GM19468 (cell line): ENCODE measurements around the gene TRIO.
"Not testable (repeated sequence)": the region's sequence is repeated elsewhere in the genome, so short reads cannot be mapped to it uniquely, and the experiment has no call there.

Experiments used
- ATAC-seq: cut with Tn5 transposase; IDR thresholded peaks from one replicate; pipeline ENCODE4 v1.9.1; 2021; ENCODE audit warnings: mild to moderate bottlenecking, moderate library complexity, moderate number of reproducible peaks; ENCODE audit not compliant: unreplicated experiment; ENCODE audit errors: extremely low read depth

Gene TRIO

DNA sequence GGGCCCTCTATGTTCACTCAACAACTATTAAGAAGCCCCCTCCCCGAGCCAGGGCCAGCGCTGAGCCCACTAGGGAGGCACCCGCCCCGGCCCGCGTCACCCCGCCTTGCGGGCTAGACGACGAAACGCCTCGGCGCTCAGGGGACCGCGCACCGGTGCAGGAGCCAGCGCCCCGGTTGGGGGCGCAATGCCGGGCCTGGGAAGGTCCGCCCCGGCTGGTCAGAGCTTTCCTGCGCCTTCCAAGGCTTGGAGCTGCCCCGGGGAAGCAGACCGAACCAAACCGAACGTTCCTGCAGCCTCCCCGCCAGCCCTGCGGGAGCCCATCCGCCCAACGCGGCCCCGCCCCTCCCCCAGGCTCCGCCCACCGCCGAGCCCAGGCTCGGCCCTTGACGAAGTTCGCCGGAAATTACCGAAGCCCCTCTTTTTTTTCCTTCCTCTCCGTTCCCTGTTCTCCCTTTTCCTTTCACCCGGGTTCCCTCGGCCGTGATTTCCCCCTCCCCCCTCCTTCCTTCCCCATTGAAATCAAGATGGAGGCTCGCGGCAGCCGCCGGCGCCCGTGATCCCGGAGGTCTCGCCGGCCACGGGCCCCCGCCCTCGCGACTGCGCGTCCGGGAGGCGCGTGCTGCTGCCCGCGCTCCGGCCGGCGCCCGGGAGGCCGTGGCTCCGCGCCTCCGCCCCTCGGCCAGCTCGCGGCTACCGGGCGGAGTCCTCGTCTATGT is at the start of gene TRIO:
Gene TRIO (plus strand): TSS at position 516 of the 719 bp plus-strand sequence. CDS start 384 bp downstream, outside the sequence.
- ATAC-seq: peak; percentile 24

DNA sequence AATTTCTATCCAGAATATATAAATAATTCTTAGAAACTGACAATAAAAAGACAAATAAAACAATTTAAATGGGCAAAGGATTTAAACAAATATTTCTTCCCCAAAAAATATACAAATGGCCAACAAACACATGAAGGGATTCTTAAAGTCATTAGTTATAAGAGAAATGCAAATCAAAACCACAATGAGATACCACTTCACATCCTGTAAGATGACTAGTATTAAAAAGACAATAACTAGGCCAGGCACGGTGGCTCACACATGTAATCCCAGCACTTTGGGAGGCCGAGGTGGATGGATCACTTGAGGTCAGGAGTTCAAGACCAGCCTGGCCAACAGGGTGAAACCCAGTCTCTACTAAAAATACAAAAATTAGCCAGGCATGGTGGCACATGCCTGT is 45.8 kb upstream of the TRIO start:
- not testable (repeated sequence) for ATAC-seq

DNA sequence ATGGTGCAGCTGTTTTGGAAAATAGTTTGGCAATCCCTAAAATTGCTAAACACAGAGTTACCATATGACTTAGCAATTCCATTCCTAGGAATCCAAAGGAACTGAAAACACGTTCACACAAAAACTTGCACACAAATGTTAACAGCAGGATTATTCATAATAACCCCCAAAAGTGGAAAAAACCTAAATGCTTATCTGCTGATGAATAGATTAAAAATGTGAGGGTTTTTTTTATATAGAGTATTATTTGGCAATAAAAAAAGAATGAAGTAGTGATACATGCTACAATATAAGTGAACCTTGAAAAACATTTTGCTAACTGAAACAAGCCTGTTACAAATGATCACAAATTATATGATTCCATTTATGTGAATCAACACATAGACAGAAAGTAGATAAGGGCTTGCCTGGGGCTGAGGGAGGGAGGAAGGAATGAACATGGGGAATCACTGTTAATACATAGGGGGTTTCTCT is 45.1 kb upstream of the TRIO start:
- ATAC-seq: no peak

DNA sequence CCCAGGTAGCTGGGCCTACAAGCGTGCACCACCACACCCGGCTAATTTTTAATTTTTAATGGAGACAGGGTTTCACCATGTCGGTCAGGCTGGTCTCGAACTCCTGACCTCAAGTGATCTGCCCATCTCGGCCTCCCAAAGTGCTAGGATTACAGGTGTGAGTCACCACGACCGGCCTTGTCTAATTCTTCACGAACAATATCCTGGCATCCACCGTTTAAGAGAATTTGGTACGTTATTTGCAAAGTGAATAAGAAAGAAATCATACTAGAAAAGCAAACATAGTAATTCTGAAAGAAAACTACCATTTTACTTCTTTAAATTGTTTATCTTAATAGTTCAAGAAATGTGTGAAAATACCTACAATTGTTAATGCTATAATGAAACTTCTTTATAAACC is 42.9 kb upstream of the TRIO start:
- ATAC-seq: no peak

DNA sequence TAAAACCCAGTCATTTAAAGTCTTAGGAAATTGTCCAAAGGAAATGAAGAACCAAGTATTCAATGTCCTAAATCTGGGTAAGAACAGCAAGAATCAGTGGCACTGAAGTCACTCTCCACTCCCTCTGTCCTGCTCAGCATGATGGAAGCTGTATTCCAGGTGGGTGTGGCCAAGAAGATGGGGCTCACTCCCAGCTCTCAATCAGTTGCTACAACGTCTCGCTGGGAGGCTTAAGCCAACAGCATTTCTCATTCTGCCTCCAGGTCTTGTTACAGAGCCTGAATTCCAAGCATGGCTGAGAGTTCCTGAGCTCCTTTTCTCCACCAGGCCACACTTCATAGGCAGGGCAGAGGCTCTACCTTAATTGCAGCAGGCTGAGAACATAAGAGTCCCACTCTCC is 41.2 kb upstream of the TRIO start:
- no peak for ATAC-seq

- no peak for ATAC-seq
Measured at GRCh38 chr5:14102666-14103065, 40.5 kb upstream of the TRIO start.

DNA sequence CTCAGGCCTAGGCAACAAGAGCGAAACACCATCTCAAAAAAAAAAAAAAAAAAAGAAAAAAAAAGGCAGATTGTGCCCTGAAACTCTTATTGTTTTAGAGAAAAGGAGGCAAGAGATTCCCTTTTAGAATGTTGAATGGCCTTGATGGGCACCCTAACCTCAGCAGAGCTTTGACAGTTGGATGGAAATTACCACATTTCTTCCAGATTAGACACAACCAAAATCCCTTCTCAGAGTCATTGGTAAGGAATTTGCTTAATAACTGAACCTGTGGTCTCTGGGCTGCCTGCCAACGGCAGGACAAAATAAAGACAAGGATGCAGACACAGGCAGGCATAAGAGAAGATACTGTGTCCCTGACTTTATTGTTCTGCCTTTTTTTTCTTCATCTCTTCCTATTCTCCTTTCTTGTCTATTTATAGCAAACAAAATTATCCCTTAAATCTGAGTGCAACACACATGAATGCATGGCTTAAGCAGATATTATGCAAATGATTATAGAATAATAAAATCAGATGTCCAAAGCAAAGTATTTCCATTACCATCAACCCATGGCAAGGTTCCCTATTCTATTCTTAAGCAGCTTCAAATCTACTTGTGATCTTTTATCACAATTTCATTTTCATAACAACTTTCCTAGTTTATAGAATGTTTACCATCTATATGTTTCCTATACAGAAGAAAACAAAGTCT is 37.3 kb upstream of the TRIO start:
- no peak for ATAC-seq

GRCh38 chr5:14107536-14107935 is 35.6 kb upstream of the TRIO start:
- no peak for ATAC-seq

DNA sequence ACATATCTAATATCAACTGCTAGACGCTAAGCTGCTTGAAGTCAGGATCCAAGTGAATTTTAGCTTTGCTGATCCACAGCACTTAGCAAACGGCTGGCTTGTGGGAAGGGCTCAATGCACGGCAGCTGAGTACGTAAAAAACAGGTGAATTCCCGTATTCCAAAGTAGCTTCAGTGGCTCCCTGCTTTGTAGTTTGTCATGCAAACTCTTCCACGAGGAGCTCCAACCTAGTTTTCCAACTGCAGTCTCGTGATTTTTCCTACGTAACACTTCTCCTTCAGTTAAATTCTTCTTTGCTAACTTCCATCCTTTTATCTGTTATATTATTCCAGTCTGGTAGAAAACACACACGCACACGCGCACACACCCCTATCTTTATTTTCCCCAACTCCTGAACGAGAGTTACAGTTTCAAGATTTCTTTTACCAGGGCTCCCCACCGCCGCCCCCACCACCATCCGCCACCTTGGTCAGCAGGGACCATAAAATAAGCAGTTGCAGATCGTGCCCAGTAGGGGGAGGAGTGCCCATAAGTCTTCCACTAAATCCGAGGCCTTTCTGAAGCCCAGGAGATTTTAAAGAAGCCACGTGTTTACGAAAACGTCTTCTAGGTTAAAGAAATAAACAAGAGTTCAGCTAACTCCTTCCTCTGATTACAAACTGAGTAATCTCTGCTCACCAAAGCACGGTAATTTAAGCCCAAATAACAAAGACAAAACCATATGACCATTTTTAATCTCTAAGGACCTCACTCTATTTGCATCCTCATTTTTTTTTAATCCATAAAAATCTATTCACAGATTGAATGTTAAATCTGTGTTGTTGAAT is 34.8 kb upstream of the TRIO start:
- ATAC-seq: peak; percentile 36

GRCh38 chr5:14109041-14109747 is 33.9 kb upstream of the TRIO start:
- ATAC-seq: peak; percentile 77

GRCh38 chr5:14109771-14110170 is 33.4 kb upstream of the TRIO start:
- ATAC-seq: no peak

GRCh38 chr5:14110196-14110595 is 32.9 kb upstream of the TRIO start:
- ATAC-seq: no peak

DNA sequence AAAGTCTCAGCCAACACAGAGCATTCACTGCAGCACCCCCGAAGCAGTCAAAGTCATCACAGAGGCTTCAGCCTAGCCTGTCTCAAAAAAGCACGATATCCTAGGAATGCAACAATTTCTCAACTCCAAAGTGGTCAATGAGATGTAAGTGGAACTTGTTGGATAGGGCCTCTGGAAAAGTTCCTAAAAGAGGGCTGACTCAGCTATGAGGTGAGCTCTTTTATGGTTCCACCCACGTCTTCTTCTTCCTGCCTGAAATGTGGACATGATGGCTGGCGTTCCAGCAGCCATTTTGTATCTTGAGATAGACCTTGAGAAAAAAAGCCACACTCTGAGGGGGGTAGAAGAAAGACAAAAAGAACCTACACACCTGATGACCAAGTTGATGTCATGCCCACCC is 32.5 kb upstream of the TRIO start:
- no peak for ATAC-seq

GRCh38 chr5:14112998-14113652 is 30.0 kb upstream of the TRIO start:
- ATAC-seq: no peak

GRCh38 chr5:14114615-14115251 is 28.4 kb upstream of the TRIO start:
- ATAC-seq: no peak

GRCh38 chr5:14115323-14115895 is 27.7 kb upstream of the TRIO start:
- no peak for ATAC-seq

DNA sequence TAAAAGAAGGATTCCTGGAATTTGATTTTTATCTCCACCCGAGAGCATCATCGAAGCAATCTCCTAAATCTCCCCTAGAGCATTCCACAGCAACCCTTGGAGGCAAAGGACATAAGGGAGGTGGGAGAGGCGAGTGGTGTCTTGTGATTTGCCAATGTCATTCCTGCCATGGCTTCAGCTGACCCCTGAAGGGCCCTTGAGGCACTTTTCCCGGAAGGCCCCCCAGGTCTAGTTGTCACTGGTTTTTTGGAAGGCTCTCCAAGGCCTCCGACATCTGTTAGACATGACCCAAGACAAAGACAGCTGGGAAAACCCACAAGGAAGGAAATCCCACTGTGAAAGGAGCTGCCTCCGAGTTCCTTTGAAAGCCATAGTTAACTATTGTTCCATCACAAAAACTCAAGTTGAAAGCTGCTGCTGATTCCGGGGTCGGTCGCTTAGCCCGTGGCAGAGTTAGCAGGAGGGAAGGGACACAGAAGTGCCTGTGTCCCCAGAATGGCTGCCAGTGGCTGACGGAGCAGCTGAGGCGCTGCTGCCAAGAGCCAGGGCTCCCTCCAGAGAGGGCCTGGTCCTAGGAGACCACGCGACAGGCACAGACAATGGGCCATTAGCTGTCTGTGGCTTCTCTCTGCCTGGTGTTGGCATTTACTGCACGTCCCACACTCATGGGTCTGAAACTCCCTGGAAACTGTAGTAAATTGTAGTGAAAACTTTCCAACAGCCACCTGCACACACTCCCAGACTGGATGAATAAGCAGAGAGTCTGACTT is 24.4 kb upstream of the TRIO start:
- ATAC-seq: no peak

- ATAC-seq: no peak
Measured at GRCh38 chr5:14120176-14120575, 23.0 kb upstream of the TRIO start.
